OCI-LY7 (cell line): ENCODE measurements around the gene UBTF.

ENCODE experiments used
- EZH2phosphoT487 ChIP-seq: fragments of 200-600 bp; sonication (generic); IDR thresholded peaks from 2 replicates; pipeline ENCODE4 v1.6.1; 2018; ENCODE audit warnings: low read depth, borderline replicate concordance, mild to moderate bottlenecking, mixed run types, antibody characterized with exemption, low read length, moderate library complexity, mixed read lengths
- TF ChIP-seq, protein P1 (sequence below): fragments of 200-600 bp; sonication (generic); conservative IDR thresholded peaks from 2 replicates; pipeline ENCODE4 v1.5.1; 2014; ENCODE audit warnings: mild to moderate bottlenecking, antibody characterized with exemption, low read length, moderate library complexity, mixed read lengths

DNA sequence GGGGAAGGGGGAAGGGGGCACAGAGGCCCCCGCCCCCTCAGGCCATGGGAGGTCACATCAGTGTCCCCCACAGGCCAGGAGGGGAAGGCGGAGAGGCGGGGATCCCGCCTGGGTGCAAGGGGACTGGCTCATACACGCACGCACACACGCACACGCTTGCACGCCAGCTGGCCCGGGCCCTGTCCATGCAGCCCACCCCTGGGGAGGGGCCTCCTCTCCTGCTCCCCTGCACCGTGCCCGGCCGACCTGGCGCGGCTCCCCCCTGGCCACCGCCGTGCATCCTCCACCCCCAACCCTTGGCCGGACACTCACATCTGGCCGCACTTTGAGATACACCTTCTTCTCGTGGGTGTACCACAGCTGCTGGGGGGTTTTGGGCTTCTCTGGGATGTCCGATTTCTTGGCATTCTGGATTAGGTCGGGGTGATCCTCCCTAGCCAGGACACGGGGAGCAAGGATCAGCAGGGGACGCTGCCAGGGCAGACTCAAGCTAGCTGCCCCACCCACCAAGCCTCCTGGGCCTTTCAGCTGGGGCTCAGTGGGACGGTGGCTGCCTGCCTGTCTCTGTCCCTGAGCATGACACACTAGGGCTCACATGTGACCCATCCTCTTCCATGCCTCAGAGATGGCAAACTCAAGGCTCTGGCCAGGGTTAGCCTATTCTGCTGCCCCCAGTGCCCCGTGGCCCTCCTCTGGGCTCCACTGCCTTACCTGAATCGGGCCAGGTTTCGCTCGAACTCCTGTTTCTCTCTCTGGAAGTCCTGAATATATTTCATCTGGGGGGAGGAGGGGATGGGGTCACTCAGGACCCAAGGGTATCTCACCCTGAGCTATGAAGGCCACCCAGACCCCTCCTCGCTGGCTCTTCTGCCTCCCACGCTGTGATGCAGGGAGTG is 6.7 kb downstream of the UBTF start:
- TF ChIP-seq, protein P1, sequence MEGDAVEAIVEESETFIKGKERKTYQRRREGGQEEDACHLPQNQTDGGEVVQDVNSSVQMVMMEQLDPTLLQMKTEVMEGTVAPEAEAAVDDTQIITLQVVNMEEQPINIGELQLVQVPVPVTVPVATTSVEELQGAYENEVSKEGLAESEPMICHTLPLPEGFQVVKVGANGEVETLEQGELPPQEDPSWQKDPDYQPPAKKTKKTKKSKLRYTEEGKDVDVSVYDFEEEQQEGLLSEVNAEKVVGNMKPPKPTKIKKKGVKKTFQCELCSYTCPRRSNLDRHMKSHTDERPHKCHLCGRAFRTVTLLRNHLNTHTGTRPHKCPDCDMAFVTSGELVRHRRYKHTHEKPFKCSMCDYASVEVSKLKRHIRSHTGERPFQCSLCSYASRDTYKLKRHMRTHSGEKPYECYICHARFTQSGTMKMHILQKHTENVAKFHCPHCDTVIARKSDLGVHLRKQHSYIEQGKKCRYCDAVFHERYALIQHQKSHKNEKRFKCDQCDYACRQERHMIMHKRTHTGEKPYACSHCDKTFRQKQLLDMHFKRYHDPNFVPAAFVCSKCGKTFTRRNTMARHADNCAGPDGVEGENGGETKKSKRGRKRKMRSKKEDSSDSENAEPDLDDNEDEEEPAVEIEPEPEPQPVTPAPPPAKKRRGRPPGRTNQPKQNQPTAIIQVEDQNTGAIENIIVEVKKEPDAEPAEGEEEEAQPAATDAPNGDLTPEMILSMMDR = no peak
- TF ChIP-seq EZH2phosphoT487 = no peak
